Measurements from ENCODE around the gene WFS1. TPM values are rescaled to one million over a fixed set of nuclear protein-coding genes. Genes with fewer than 3 reads are reported as not detected.
A peak's percentile ranks its signal among the peaks of the same experiment; 100 is the strongest.

The WFS1 gene
- total RNA-seq, 1 donor from 2014 or later, result 3.7 TPM

- peak; percentile 95 for ATAC-seq
These were observed 10.8 kb downstream of the WFS1 start for GRCh38 chr4:6280365-6280996.

GRCh38 chr4:6281436-6282313 is 12.0 kb downstream of the WFS1 start:
- no peak for ATAC-seq

GRCh38 chr4:6282314-6282771 is 12.7 kb downstream of the WFS1 start:
- no peak for ATAC-seq

- ATAC-seq, result no peak
These were observed 13.6 kb downstream of the WFS1 start for GRCh38 chr4:6283282-6283681.

GRCh38 chr4:6287017-6287788 is 17.6 kb downstream of the WFS1 start:
- no peak for ATAC-seq

GRCh38 chr4:6288342-6288741 is 18.7 kb downstream of the WFS1 start:
- ATAC-seq, result no peak

- ATAC-seq, result no peak
These were observed 19.2 kb downstream of the WFS1 start for GRCh38 chr4:6288871-6289270.

GRCh38 chr4:6290256-6290655 is 20.6 kb downstream of the WFS1 start:
- no peak for ATAC-seq

- no peak for ATAC-seq
These were observed 21.3 kb downstream of the WFS1 start for GRCh38 chr4:6290769-6291547.

- ATAC-seq, result no peak
These were observed 22.2 kb downstream of the WFS1 start for GRCh38 chr4:6291784-6292297.

GRCh38 chr4:6292376-6293096 is 22.9 kb downstream of the WFS1 start:
- no peak for ATAC-seq

GRCh38 chr4:6293097-6293445 is 23.4 kb downstream of the WFS1 start:
- ATAC-seq, result no peak

- no peak for ATAC-seq
These were observed 24.0 kb downstream of the WFS1 start for GRCh38 chr4:6293661-6294060.

- no peak for ATAC-seq
These were observed 25.2 kb downstream of the WFS1 start for GRCh38 chr4:6294705-6295421.

- no peak for ATAC-seq
These were observed 25.8 kb downstream of the WFS1 start for GRCh38 chr4:6295495-6295894.

- no peak for ATAC-seq
These were observed 26.4 kb downstream of the WFS1 start for GRCh38 chr4:6296026-6296425.

- no peak for ATAC-seq
These were observed 27.7 kb downstream of the WFS1 start for GRCh38 chr4:6297266-6297815.

- ATAC-seq, result no peak
These were observed 28.4 kb downstream of the WFS1 start for GRCh38 chr4:6298035-6298434.

- ATAC-seq, result no peak
These were observed 29.2 kb downstream of the WFS1 start for GRCh38 chr4:6298852-6299251.

GRCh38 chr4:6299875-6300274 is 30.2 kb downstream of the WFS1 start:
- ATAC-seq, result no peak

- no peak for ATAC-seq
These were observed 30.7 kb downstream of the WFS1 start for GRCh38 chr4:6300359-6300758.
